Kidney (tissue), 14 donors: ENCODE results near the gene TUBA4A. TPM values are rescaled to one million over a fixed set of nuclear protein-coding genes. Genes with fewer than 3 reads are reported as not detected.

Source experiments
- DNase-seq, 5 donors: peaks; one replicate each; pipeline ENCODE4 v3.0.0-alpha.2; 2013 to 2020
- FAIRE-seq: peaks from 2 replicates; lab custom pipeline; 2012; peaks lifted over from hg19 to GRCh38; lab: Jason Lieb, UNC
- H3K27ac ChIP-seq, 2 donors: one replicate each; pipeline ENCODE4 v1.7.0; 2013; ENCODE audit warnings: low read depth in 2 of 2, low read length in 2 of 2, inconsistent platforms in 1 of 2
- H3K27me3 ChIP-seq: one replicate; pipeline ENCODE4 v1.7.1; 2013; ENCODE audit warnings: low read length, inconsistent platforms; ENCODE audit not compliant: control insufficient read depth, insufficient read depth
- H3K36me3 ChIP-seq, 3 donors: one replicate each; pipeline versions ENCODE4 v1.7.0 to v1.7.1; 2013; ENCODE audit warnings: low read length in 3 of 3, control low read depth in 1 of 3, inconsistent platforms in 1 of 3; ENCODE audit not compliant: insufficient read depth in 3 of 3, control insufficient read depth in 2 of 3
- H3K4me1 ChIP-seq, 3 donors: one replicate each; pipeline versions ENCODE4 v1.7.0 to v1.7.1; 2013; ENCODE audit warnings: low read length in 3 of 3, inconsistent platforms in 1 of 3, low read depth in 1 of 3; ENCODE audit not compliant: control insufficient read depth in 2 of 3, insufficient read depth in 2 of 3
- H3K4me3 ChIP-seq, 3 donors: one replicate each; pipeline versions ENCODE4 v1.7.0 to v1.8.1; 2013; ENCODE audit warnings: low read length in 3 of 3, control low read depth in 1 of 3, inconsistent platforms in 1 of 3
- H3K9ac ChIP-seq, 3 donors: one replicate each; pipeline versions ENCODE4 v1.7.0 to v1.7.1; 2013; ENCODE audit warnings: low read length in 3 of 3, control low read depth in 1 of 3, inconsistent platforms in 1 of 3
- H3K9me3 ChIP-seq, 3 donors: one replicate each; pipeline versions ENCODE4 v1.7.0 to v1.7.1; 2013; ENCODE audit warnings: low read length in 3 of 3, control low read depth in 1 of 3, inconsistent platforms in 1 of 3; ENCODE audit not compliant: control insufficient read depth in 2 of 3, insufficient read depth in 1 of 3
- intact Hi-C: fragments of 100-400 bp; cut with DNase I; formaldehyde crosslinking; loops from one replicate; pipeline ENCODE4 v1.11.1; 2022
- polyA plus RNA-seq: library from polyadenylated mRNA; stranded (reverse); fragments of 350-450 nt; fragmentation: Illumina TruSeq; extraction: RNeasy Lipid Tissue Mini Kit (QIAGEN cat#74804); gene quantifications from one replicate; pipeline ENCODE4 v1.2.3, GENCODE V29; 2014; ENCODE audit warnings: low read depth, low replicate concordance; ENCODE audit not compliant: insufficient read depth
- total RNA-seq: library from RNA; stranded (reverse); fragmentation: NEBNext Ultra II Directional; extraction: Animal tissue kit (Norgen Biotek cat#: 25700); gene quantifications from one replicate; pipeline ENCODE4 v1.2.1, GENCODE V29; 2021
- TF ChIP-seq, protein P1 (sequence below): IDR thresholded peaks from 3 replicates; pipeline ENCODE4 v1.5.1; 2012; ENCODE audit warnings: mild to moderate bottlenecking, moderate library complexity, borderline replicate concordance; ENCODE audit not compliant: insufficient read depth; ENCODE audit errors: extremely low read depth
- donor health status: control.
- donor health status: control.
- donor health status: control.
- donor health status: control.
- donor health status: control.
- donor health status: DM: yes; HTN: yes; CAD: no.
- donor health status: Normal renal cell carcinoma (clear cell type).

TUBA4A gene
- total and polyA plus RNA-seq, 2 donors from 2014 or later = 49.4 to 156 TPM

GRCh38 chr2:219274361-219274921 lies 20.7 kb upstream of the TUBA4A start:
- TF ChIP-seq, protein P1, sequence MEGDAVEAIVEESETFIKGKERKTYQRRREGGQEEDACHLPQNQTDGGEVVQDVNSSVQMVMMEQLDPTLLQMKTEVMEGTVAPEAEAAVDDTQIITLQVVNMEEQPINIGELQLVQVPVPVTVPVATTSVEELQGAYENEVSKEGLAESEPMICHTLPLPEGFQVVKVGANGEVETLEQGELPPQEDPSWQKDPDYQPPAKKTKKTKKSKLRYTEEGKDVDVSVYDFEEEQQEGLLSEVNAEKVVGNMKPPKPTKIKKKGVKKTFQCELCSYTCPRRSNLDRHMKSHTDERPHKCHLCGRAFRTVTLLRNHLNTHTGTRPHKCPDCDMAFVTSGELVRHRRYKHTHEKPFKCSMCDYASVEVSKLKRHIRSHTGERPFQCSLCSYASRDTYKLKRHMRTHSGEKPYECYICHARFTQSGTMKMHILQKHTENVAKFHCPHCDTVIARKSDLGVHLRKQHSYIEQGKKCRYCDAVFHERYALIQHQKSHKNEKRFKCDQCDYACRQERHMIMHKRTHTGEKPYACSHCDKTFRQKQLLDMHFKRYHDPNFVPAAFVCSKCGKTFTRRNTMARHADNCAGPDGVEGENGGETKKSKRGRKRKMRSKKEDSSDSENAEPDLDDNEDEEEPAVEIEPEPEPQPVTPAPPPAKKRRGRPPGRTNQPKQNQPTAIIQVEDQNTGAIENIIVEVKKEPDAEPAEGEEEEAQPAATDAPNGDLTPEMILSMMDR = no peak
- no peaks in the 10 kb centered on the region for H3K9me3 ChIP-seq
- H3K36me3 ChIP-seq = no peaks in the 10 kb centered on the region
- H3K4me3 ChIP-seq = no peak overlapping the region
- no peak for FAIRE-seq
- intact Hi-C loops = no loop called here
- H3K27ac ChIP-seq = peak overlapping the region; percentile 51 to 60
- peak; percentile 40 to 75 (median 60) for DNase-seq
- no peak overlapping the region for H3K9ac ChIP-seq
- H3K27me3 ChIP-seq = no peaks in the 10 kb centered on the region
- H3K4me1 ChIP-seq = peaks cover 8 to 18% (median 14%) of the 10 kb centered on the region in 3 donors

DNA sequence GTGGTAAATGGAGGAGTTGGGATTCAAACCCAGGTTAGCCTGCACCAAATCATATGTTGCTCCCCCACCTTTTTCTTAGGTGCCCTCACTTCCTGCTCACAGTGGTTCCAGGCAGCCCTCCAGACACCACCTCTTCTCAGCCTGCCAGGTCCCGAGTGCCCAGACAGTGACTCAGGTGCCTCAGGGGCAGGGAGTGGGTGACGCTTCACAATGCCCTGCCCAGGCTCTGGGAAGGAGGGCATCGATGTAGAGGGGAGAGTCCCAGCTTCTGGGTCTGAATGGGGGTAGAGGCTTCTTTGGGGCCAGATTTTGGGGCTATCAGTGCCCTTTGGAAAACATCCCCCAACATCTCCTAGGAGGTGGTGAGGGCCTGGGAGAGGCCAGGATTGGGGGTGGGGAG lies 20.2 kb upstream of the TUBA4A start:
- FAIRE-seq = no peak
- Histone ChIP-seq H3K27me3 (no peaks in the 10 kb centered on the region), H3K27ac (peak overlapping the region in 1 of 2 donors; percentile 51), H3K36me3 (no peaks in the 10 kb centered on the region), H3K9ac (no peak overlapping the region), H3K4me1 (peaks cover 8 to 20% (median 16%) of the 10 kb centered on the region in 3 donors), H3K9me3 (no peaks in the 10 kb centered on the region), H3K4me3 (no peak overlapping the region)
- intact Hi-C loops = no loop called here
- TF ChIP-seq, protein P1 = no peak
- peak in 2 of 5 donors; percentile 30 to 84 for DNase-seq

DNA sequence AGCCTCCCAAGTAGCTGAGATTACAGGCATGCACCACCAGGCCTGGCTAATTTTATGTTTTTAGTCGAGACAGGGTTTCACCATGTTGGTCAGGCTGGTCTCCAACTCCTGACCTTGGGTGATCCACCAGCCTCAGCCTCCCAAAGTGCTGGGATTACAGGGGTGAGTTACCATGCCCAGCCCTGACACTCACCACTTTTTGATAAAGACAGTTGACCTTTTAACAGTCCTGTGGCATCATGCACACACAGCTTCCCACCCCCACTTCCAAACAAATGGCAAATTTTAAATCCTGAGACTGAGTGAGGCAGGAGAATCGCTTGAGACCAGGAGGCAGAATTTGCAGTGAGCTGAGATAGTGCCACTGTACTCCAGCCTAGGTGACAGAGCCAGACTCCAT lies 19.3 kb upstream of the TUBA4A start:
- Histone ChIP-seq H3K27ac (no peak overlapping the region), H3K27me3 (no peaks in the 10 kb centered on the region), H3K9ac (no peak overlapping the region), H3K4me3 (no peak overlapping the region), H3K4me1 (peaks cover 3 to 15% (median 8%) of the 10 kb centered on the region in 3 donors), H3K36me3 (no peaks in the 10 kb centered on the region), H3K9me3 (no peaks in the 10 kb centered on the region)
- intact Hi-C loops = no loop called here
- DNase-seq = peak in 1 of 5 donors; percentile 4
- TF ChIP-seq, protein P1 = no peak
- no peak for FAIRE-seq
